B cell (primary cell): ENCODE results near the gene SFXN5. TPM values are rescaled to one million over a fixed set of nuclear protein-coding genes. Genes with fewer than 3 reads are reported as not detected.

Experiments
- ATAC-seq: fragments of 200-7000 bp; cut with Tn5 transposase; one replicate; pipeline ENCODE4 v1.10.0; 2021; ENCODE audit warnings: low read depth, mild to moderate bottlenecking, moderate number of reproducible peaks, moderate library complexity
- CTCF ChIA-PET: fragments of 350-600 bp; sonication (Branson Sonifier 250); formaldehyde crosslinking; loops from one replicate; lab custom pipeline; 2021; ENCODE audit warnings: antibody characterized with exemption, inconsistent platforms; lab: Charles Lee
- POLR2A ChIA-PET: fragments of 350-600 bp; sonication (Branson Sonifier 250); formaldehyde crosslinking; loops from one replicate; lab custom pipeline; 2021; ENCODE audit warnings: antibody characterized with exemption; lab: Charles Lee
- DNase-seq: peaks from one replicate; pipeline ENCODE4 v3.0.0; 2013
- H2AFZ ChIP-seq: 2 replicates; pipeline ENCODE4 v1.6.1; 2012; ENCODE audit warnings: mild to moderate bottlenecking, low read depth, low read length; ENCODE audit not compliant: insufficient read depth, poor library complexity, severe bottlenecking
- H3K27ac ChIP-seq, 2 donors: 1 replicate in 1 of 2; 2 replicates in 1 of 2; pipeline ENCODE4 v1.5.1; 2012 to 2013; ENCODE audit warnings: low read length in 2 of 2, mild to moderate bottlenecking in 2 of 2, moderate library complexity in 1 of 2
- H3K27me3 ChIP-seq, 4 experiments: fragments of 200-600 bp in 1 of 4; sonication (generic) in 1 of 4; replicated peaks in 1 of 4; 1 replicate in 2 of 4; 2 replicates in 2 of 4; pipeline versions ENCODE4 v1.6.1 to v1.7.0; 2013 to 2016; ENCODE audit warnings: low read length in 3 of 4, mild to moderate bottlenecking in 2 of 4, mixed read lengths in 1 of 4, moderate library complexity in 1 of 4; ENCODE audit not compliant: insufficient read depth in 4 of 4, control insufficient read depth in 3 of 4; ENCODE audit errors: control extremely low read depth in 1 of 4
- H3K36me3 ChIP-seq, 2 experiments: replicated peaks in 1 of 2; 1 replicate in 1 of 2; 2 replicates in 1 of 2; pipeline versions ENCODE4 v1.6.1 to v1.7.1; 2013; ENCODE audit warnings: low read length in 1 of 2; ENCODE audit not compliant: insufficient read depth in 2 of 2, control insufficient read depth in 1 of 2; ENCODE audit errors: control extremely low read depth in 1 of 2, extremely low read depth in 1 of 2
- H3K4me1 ChIP-seq, 2 donors: fragments of 200-600 bp in 1 of 2; sonication (generic) in 1 of 2; 1 replicate in 1 of 2; 2 replicates in 1 of 2; pipeline versions ENCODE4 v1.5.1 to v1.6.1; 2013 to 2017; ENCODE audit warnings: low read length in 2 of 2; ENCODE audit not compliant: control insufficient read depth in 2 of 2, insufficient read depth in 2 of 2
- H3K4me2 ChIP-seq: replicated peaks from 2 replicates; pipeline ENCODE3; 2012; ENCODE audit warnings: mild to moderate bottlenecking, low read depth, low read length; ENCODE audit not compliant: poor library complexity, severe bottlenecking
- H3K4me3 ChIP-seq, 5 experiments: fragments of 200-600 bp in 1 of 5; sonication (generic) in 1 of 5; 1 replicate in 3 of 5; 2 replicates in 2 of 5; pipeline versions ENCODE4 v1.5.1 to v1.7.0; 2011 to 2016; ENCODE audit warnings: low read length in 4 of 5, mild to moderate bottlenecking in 4 of 5, low read depth in 2 of 5, control low read depth in 1 of 5, moderate library complexity in 1 of 5; ENCODE audit not compliant: insufficient read depth in 1 of 5; ENCODE audit errors: control extremely low read depth in 1 of 5, extremely low read depth in 1 of 5
- H3K79me2 ChIP-seq: fragments of 200-600 bp; sonication (generic); one replicate; pipeline ENCODE4 v1.6.0; 2016; ENCODE audit warnings: low read length; ENCODE audit not compliant: control insufficient read depth, insufficient read depth
- H3K9ac ChIP-seq: fragments of 200-600 bp; sonication (generic); 2 replicates; pipeline ENCODE4 v1.6.1; 2017; ENCODE audit warnings: mild to moderate bottlenecking, low read length, moderate library complexity
- H3K9me3 ChIP-seq, 3 donors: one replicate each; pipeline versions ENCODE4 v1.6.1 to v1.7.1; 2013; ENCODE audit warnings: low read length in 2 of 3; ENCODE audit not compliant: control insufficient read depth in 2 of 3, insufficient read depth in 1 of 3; ENCODE audit errors: control extremely low read depth in 1 of 3
- H4K20me1 ChIP-seq: 2 replicates; pipeline ENCODE4 v1.6.0; 2012; ENCODE audit warnings: mild to moderate bottlenecking, low read length; ENCODE audit not compliant: insufficient read depth, control insufficient read depth, poor library complexity, severe bottlenecking
- H3K27ac Mint-ChIP-seq: one replicate; pipeline ENCODE4 v1.8.0; 2021; ENCODE audit warnings: mixed read lengths
- H3K27me3 Mint-ChIP-seq: one replicate; pipeline ENCODE4 v1.8.0; 2021; ENCODE audit warnings: mixed read lengths
- H3K4me1 Mint-ChIP-seq: one replicate; pipeline ENCODE4 v1.8.0; 2021; ENCODE audit warnings: mixed read lengths
- H3K4me3 Mint-ChIP-seq: one replicate; pipeline ENCODE4 v1.8.0; 2021; ENCODE audit warnings: mixed read lengths
- H3K9me3 Mint-ChIP-seq: one replicate; pipeline ENCODE4 v1.8.0; 2022; ENCODE audit warnings: mixed read lengths; ENCODE audit not compliant: insufficient read depth
- EZH2 ChIP-seq: IDR thresholded peaks from 2 replicates; pipeline ENCODE4 v1.6.1; 2012; ENCODE audit warnings: borderline replicate concordance, low read depth, mild to moderate bottlenecking, moderate library complexity, low read length; ENCODE audit not compliant: insufficient read depth, poor library complexity, severe bottlenecking
- WGBS: methylation state at CpG from one replicate; pipeline ENCODE4 v1.1.5; 2013; ENCODE audit warnings: missing lambda C conversion rate; ENCODE audit not compliant: insufficient coverage; 5-methylcytosine and 5-hydroxymethylcytosine counted together
- intact Hi-C: fragments of 100-400 bp; cut with micrococcal nuclease; formaldehyde crosslinking; loops from one replicate; pipeline ENCODE4 v1.10.0; 2022
- polyA plus RNA-seq: library from polyadenylated mRNA; depleted of rRNA; stranded (reverse); fragments of >200 nt; gene quantifications from 2 replicates; pipeline ENCODE4 v1.2.3, GENCODE V29; 2012
- total RNA-seq, 2 donors: library from RNA; stranded (reverse); fragments of 120-200 nt in 1 of 2; gene quantifications; 1 replicate in 1 of 2; 2 replicates in 1 of 2; pipeline versions ENCODE4 v1.2.3 to v1.2.4, GENCODE V29; 2013 to 2022
- TF ChIP-seq, protein P1 (sequence below): fragments of 200-600 bp; IDR thresholded peaks from one replicate; pipeline ENCODE4 v1.8.0; 2022; ENCODE audit warnings: antibody characterized with exemption, mild to moderate bottlenecking

The SFXN5 gene
- total and polyA plus RNA-seq, 2 donors (not counting 1 experiment from before 2014, with no cell fraction given) = 8.0 to 16.9 TPM

DNA sequence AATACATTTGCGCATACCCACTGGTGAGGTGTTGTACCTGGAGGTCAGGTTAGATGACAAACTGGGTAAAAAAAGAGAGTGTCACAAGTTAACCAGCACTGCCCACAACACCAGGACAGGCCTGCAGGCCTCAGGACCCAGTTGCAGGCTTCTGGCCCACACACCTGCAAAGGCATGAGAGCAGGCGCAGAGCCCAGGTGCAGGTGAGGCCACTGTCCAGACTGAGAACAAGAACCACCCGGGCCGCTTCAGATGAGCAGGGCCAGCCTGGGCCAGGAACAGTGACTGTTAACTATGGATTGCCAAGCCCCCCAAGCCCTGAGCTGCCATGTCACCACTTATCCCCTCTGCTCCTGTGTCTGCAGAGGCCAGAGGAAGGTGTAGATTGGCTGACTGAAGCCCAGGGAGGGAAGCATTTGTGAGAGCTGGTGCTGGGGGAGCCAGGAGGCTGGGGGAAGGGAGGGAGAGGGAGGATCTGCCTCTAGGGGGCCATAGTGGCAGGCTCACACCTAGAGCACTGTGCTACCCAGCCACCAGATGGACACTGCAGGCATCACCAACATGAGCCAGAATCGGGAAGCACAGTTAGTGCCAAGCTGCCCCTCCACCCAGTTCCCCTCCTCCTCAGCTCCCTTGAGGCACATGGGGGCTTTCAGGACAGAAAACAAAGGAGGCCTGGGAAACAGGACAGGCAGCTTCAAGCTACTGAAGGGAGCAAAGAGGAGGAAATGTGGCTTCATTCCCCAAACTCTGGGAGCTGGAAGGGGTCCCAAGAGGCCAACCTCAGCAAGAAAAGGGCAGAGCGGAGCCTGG, 35.4 kb downstream of the SFXN5 start:
- POLR2A ChIA-PET = no interaction called here
- H3K79me2 ChIP-seq = no peaks in the 10 kb centered on the region
- H4K20me1 ChIP-seq = no peaks in the 10 kb centered on the region
- no peaks in the 10 kb centered on the region for H3K27me3 ChIP-seq
- peaks cover 0 to 4% of the 10 kb centered on the region in 2 experiments for H3K36me3 ChIP-seq
- Mint-ChIP-seq H3K9me3 (no peaks in the 10 kb centered on the region), H3K4me1 (peaks cover 9% of the 10 kb centered on the region), H3K4me3 (no peak overlapping the region), H3K27ac (no peak overlapping the region), H3K27me3 (no peaks in the 10 kb centered on the region)
- H3K4me3 ChIP-seq = no peak overlapping the region
- DNase-seq = no peak
- no peaks in the 10 kb centered on the region for H3K4me1 ChIP-seq
- H3K9ac ChIP-seq = no peak overlapping the region
- no peaks in the 10 kb centered on the region for H3K9me3 ChIP-seq
- ATAC-seq = no peak
- no peak overlapping the region for H3K27ac ChIP-seq
- no peak overlapping the region for H3K4me2 ChIP-seq
- CTCF ChIA-PET = no interaction called here
- no peak overlapping the region for H2AFZ ChIP-seq
- 93% methylated on average over 5 of the region's 6 CpGs for WGBS
- intact Hi-C loops = no loop called here
- no peak for TF ChIP-seq EZH2
- TF ChIP-seq, protein P1, sequence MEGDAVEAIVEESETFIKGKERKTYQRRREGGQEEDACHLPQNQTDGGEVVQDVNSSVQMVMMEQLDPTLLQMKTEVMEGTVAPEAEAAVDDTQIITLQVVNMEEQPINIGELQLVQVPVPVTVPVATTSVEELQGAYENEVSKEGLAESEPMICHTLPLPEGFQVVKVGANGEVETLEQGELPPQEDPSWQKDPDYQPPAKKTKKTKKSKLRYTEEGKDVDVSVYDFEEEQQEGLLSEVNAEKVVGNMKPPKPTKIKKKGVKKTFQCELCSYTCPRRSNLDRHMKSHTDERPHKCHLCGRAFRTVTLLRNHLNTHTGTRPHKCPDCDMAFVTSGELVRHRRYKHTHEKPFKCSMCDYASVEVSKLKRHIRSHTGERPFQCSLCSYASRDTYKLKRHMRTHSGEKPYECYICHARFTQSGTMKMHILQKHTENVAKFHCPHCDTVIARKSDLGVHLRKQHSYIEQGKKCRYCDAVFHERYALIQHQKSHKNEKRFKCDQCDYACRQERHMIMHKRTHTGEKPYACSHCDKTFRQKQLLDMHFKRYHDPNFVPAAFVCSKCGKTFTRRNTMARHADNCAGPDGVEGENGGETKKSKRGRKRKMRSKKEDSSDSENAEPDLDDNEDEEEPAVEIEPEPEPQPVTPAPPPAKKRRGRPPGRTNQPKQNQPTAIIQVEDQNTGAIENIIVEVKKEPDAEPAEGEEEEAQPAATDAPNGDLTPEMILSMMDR = no peak

DNA sequence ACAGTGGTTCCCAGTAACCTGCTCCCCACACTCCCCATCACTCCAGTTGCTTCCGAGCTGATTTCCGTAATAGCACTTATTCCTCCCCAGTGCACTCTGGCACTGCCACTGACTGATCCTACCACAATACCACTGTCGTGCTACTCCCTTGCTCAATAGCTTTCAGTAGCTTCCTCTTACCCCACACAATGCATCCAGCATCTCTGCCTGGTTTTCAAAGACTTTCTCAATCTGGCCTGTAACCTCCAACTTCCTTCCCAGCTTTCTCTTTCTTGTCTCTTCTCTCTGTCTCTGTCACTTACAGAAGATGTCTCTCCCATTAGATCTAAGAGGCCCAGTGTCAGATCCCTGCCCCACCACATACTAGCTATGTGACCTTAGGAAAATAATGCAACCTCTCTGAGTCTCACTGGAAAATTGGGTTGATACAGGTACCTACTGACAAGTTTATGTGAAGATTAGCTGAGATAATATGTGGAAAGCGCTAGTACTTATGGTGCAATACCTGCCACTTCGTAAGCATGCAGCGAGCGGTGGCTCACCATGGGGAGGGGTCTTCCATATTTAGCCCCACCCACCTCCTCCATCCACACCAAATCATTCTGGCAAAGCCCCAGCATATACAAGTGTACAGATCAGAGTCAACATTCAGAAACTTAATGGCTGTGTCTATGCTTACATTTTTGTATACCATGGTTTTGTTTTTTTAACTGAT, 36.7 kb downstream of the SFXN5 start:
- Histone ChIP-seq H3K4me1 (no peaks in the 10 kb centered on the region), H4K20me1 (no peaks in the 10 kb centered on the region), H3K9ac (no peak overlapping the region), H3K36me3 (no peaks in the 10 kb centered on the region), H2AFZ (no peak overlapping the region), H3K4me3 (no peak overlapping the region), H3K27ac (no peak overlapping the region), H3K27me3 (no peaks in the 10 kb centered on the region), H3K4me2 (no peak overlapping the region), H3K9me3 (no peaks in the 10 kb centered on the region), H3K79me2 (no peaks in the 10 kb centered on the region)
- H3K27ac Mint-ChIP-seq = no peak overlapping the region
- ChIA-PET CTCF (no interaction called here), POLR2A (no interaction called here)
- ATAC-seq (no peak), DNase-seq (no peak)
- peaks cover 9% of the 10 kb centered on the region for H3K4me1 Mint-ChIP-seq
- no peaks in the 10 kb centered on the region for H3K27me3 Mint-ChIP-seq
- no peak overlapping the region for H3K4me3 Mint-ChIP-seq
- no peaks in the 10 kb centered on the region for H3K9me3 Mint-ChIP-seq
- 98% methylated on average over 3 of the region's 7 CpGs for WGBS
- no peak for TF ChIP-seq EZH2
- TF ChIP-seq, protein P1 = no peak
- intact Hi-C loops = no loop called here
